ENCODE data around the gene NEDD4L. TPM values are rescaled to one million over a fixed set of nuclear protein-coding genes. Genes with fewer than 3 reads are reported as not detected.

The NEDD4L gene
- total RNA-seq, 5 donors from 2014 or later (not counting 1 experiment from before 2014, with no cell fraction given), result 4.4 to 10.7 (median 6.7) TPM

DNA sequence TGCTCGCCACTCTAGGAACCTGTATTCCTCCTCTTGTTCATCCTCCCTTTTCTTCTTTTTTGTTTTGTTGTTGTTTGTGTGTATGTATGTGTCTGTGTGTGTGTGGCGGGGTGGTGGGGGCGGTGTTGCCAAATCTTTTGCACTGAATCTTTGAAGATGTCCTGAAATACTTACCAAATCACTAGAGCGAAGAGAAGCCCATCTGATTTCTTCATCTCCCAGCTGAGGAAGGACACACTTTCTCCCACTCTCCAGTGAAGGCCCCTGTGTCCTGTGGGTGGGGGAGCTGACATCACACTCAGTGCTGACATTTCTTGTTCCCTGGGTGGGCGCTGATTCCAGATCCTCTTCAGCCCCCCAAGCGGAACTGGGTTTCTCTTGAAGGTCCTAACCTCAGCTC, 74.5 kb downstream of the NEDD4L start:
- Mint-ChIP-seq H3K27me3 (peaks cover 0 to 2% of the 10 kb centered on the region in 2 donors), H3K36me3 (no peaks in the 10 kb centered on the region), H3K4me1 (peaks cover 0 to 1% (median 0%) of the 10 kb centered on the region in 3 donors), H3K27ac (no peak overlapping the region), H3K4me3 (no peak overlapping the region), H3K9me3 (no peaks in the 10 kb centered on the region)
- Histone ChIP-seq H3K36me3 (ENCODE audit: control insufficient read depth in 2 of 2, extremely low read depth in 1 of 2, insufficient read depth in 1 of 2, low read length in 1 of 2) (no peaks in the 10 kb centered on the region), H3K27ac (ENCODE audit: low read length) (no peak overlapping the region), H3K4me1 (ENCODE audit: control insufficient read depth in 1 of 2, extremely low read depth in 1 of 2, insufficient read depth in 2 of 2, low read length in 2 of 2) (no peaks in the 10 kb centered on the region), H3K27me3 (replicated peaks in 1 of 2; ENCODE audit: control insufficient read depth in 2 of 2, extremely low read depth in 1 of 2, insufficient read depth in 2 of 2, low read length in 1 of 2) (peaks cover 0 to 4% of the 10 kb centered on the region in 2 experiments), H3K4me3 (ENCODE audit: control insufficient read depth in 1 of 2, extremely low read depth in 1 of 2, low read length in 1 of 2) (no peak overlapping the region), H3K9me3 (no peaks in the 10 kb centered on the region)
- POLR2A ChIA-PET, result no interaction called here
- CTCF ChIA-PET, result interaction anchor here in 1 of 2 donors (0.6 kb wide), 1 partner anchor 423 kb away, joined by 5 read pairs; no protein-coding TSS in a partner anchor
- WGBS (ENCODE audit: insufficient coverage), result 80% methylated on average over 2 of the region's 6 CpGs
- no peak for ATAC-seq (replicated peaks in 1 of 4)
- no peak for DNase-seq

DNA sequence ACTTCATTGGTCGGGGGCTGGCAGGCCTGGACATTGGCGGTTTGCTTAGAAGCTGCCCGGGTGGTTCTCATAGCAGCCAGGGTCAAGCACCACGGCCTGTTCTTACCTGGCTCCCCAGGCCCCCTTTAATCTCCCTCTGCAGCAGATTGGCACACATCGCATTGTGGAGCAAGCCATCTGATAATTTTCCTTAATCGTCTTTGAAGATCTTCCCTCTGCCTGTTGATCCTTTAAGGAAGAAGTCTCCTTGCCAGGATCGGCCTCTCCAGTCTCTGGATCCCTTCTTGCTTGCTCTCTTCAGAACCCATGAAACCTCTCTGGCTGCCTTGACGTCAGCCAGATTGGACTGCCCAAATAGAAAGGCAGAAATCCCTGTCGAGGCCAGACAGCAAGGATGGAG, 75.8 kb downstream of the NEDD4L start:
- no peaks in the 10 kb centered on the region for H3K36me3 ChIP-seq (ENCODE audit: control insufficient read depth in 2 of 2, extremely low read depth in 1 of 2, insufficient read depth in 1 of 2, low read length in 1 of 2)
- no peak for DNase-seq
- peaks cover 2 to 6% of the 10 kb centered on the region in 2 donors for H3K27me3 Mint-ChIP-seq
- 90% methylated on average over 6 of the region's 9 CpGs for WGBS (ENCODE audit: insufficient coverage)
- H3K4me3 Mint-ChIP-seq, result no peak overlapping the region
- H3K4me1 ChIP-seq (ENCODE audit: control insufficient read depth in 1 of 2, extremely low read depth in 1 of 2, insufficient read depth in 2 of 2, low read length in 2 of 2), result peaks cover 0 to 6% of the 10 kb centered on the region in 2 experiments
- H3K4me3 ChIP-seq (ENCODE audit: control insufficient read depth in 1 of 2, extremely low read depth in 1 of 2, low read length in 1 of 2), result no peak overlapping the region
- no peaks in the 10 kb centered on the region for H3K9me3 ChIP-seq
- no peaks in the 10 kb centered on the region for H3K9me3 Mint-ChIP-seq
- no peak overlapping the region for H3K27ac ChIP-seq (ENCODE audit: low read length)
- POLR2A ChIA-PET, result no interaction called here
- H3K27me3 ChIP-seq (replicated peaks in 1 of 2; ENCODE audit: control insufficient read depth in 2 of 2, extremely low read depth in 1 of 2, insufficient read depth in 2 of 2, low read length in 1 of 2), result peaks cover 0 to 9% of the 10 kb centered on the region in 2 experiments
- H3K4me1 Mint-ChIP-seq, result peaks cover 4 to 7% (median 5%) of the 10 kb centered on the region in 3 donors
- CTCF ChIA-PET, result no interaction called here
- no peaks in the 10 kb centered on the region for H3K36me3 Mint-ChIP-seq
- no peak overlapping the region for H3K27ac Mint-ChIP-seq
- ATAC-seq (replicated peaks in 1 of 4), result no peak

DNA sequence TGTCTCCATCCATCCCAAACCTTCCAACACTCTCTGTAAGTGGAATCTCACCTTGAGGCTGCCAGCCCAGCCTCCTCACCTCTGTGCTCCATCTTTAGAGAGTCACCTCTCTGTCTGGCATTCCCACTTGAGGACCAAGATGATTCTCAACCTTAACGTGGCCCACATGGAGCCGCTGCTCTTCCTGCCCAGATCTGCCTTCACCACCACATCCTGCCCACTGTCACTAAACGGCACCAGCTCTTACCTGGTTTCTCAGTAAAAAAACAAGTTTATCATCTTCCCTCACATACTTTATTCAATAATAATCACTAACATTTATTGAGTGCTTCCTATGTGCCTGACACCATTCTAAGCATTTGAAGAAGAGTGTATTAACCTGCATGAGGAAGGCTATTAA, 80.4 kb downstream of the NEDD4L start:
- ChIA-PET CTCF (interaction anchor here in 1 of 2 donors (0.8 kb wide), 1 partner anchor 243 kb away, joined by 3 read pairs; no protein-coding TSS in a partner anchor), POLR2A (interaction anchor here in 1 of 2 donors (0.7 kb wide), 1 partner anchor 1471 kb away, joined by 3 read pairs; no protein-coding TSS in a partner anchor)
- H3K36me3 ChIP-seq (ENCODE audit: control insufficient read depth in 2 of 2, extremely low read depth in 1 of 2, insufficient read depth in 1 of 2, low read length in 1 of 2), result no peaks in the 10 kb centered on the region
- H3K4me3 ChIP-seq (ENCODE audit: control insufficient read depth in 1 of 2, extremely low read depth in 1 of 2, low read length in 1 of 2), result no peak overlapping the region
- Mint-ChIP-seq H3K9me3 (no peaks in the 10 kb centered on the region), H3K4me3 (no peak overlapping the region), H3K36me3 (no peaks in the 10 kb centered on the region), H3K4me1 (peaks cover 5 to 8% (median 8%) of the 10 kb centered on the region in 3 donors), H3K27me3 (peaks cover 2 to 6% of the 10 kb centered on the region in 2 donors), H3K27ac (no peak overlapping the region)
- no peaks in the 10 kb centered on the region for H3K9me3 ChIP-seq
- no peak for DNase-seq
- peaks cover 0 to 17% of the 10 kb centered on the region in 2 experiments for H3K27me3 ChIP-seq (replicated peaks in 1 of 2; ENCODE audit: control insufficient read depth in 2 of 2, extremely low read depth in 1 of 2, insufficient read depth in 2 of 2, low read length in 1 of 2)
- peaks cover 0 to 6% of the 10 kb centered on the region in 2 experiments for H3K4me1 ChIP-seq (ENCODE audit: control insufficient read depth in 1 of 2, extremely low read depth in 1 of 2, insufficient read depth in 2 of 2, low read length in 2 of 2)
- H3K27ac ChIP-seq (ENCODE audit: low read length), result no peak overlapping the region
- WGBS (ENCODE audit: insufficient coverage), result 6% methylated on average over 3 of the region's 3 CpGs
- peak in 2 of 4 experiments; percentile 30 to 39 for ATAC-seq (replicated peaks in 1 of 4)

DNA sequence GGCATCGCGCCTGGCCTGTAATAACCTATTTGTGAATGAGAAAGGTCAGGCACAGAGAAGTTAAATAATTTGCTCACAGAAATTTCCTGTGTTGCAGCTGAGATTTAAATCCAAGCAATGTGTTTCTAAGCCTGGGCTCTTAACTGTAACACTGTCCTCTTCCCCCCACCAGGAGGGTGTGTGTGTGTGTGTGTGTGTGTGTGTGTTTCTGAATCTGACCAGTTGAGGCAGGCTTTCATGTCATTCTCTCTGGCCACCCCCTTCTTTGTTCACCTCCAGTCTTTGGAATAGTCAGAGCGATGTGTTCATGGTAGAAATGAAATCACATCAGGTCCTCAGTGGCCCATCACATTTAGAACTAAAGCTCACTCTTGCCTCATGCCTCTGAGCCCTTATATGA, 81.2 kb downstream of the NEDD4L start:
- Mint-ChIP-seq H3K27ac (no peak overlapping the region), H3K4me1 (peaks cover 5 to 8% (median 8%) of the 10 kb centered on the region in 3 donors), H3K27me3 (peaks cover 2 to 6% of the 10 kb centered on the region in 2 donors), H3K9me3 (no peaks in the 10 kb centered on the region), H3K4me3 (no peak overlapping the region), H3K36me3 (no peaks in the 10 kb centered on the region)
- Histone ChIP-seq H3K4me1 (ENCODE audit: control insufficient read depth in 1 of 2, extremely low read depth in 1 of 2, insufficient read depth in 2 of 2, low read length in 2 of 2) (peaks cover 0 to 6% of the 10 kb centered on the region in 2 experiments), H3K4me3 (ENCODE audit: control insufficient read depth in 1 of 2, extremely low read depth in 1 of 2, low read length in 1 of 2) (no peak overlapping the region), H3K27ac (ENCODE audit: low read length) (no peak overlapping the region), H3K27me3 (replicated peaks in 1 of 2; ENCODE audit: control insufficient read depth in 2 of 2, extremely low read depth in 1 of 2, insufficient read depth in 2 of 2, low read length in 1 of 2) (peaks cover 0 to 13% of the 10 kb centered on the region in 2 experiments), H3K36me3 (ENCODE audit: control insufficient read depth in 2 of 2, extremely low read depth in 1 of 2, insufficient read depth in 1 of 2, low read length in 1 of 2) (no peaks in the 10 kb centered on the region), H3K9me3 (no peaks in the 10 kb centered on the region)
- DNase-seq, result no peak
- POLR2A ChIA-PET, result interaction anchor here in 1 of 2 donors (0.7 kb wide), 1 partner anchor 1472 kb away, joined by 3 read pairs; no protein-coding TSS in a partner anchor
- ATAC-seq (replicated peaks in 1 of 4), result no peak
- CTCF ChIA-PET, result interaction anchor here (0.8 to 1.0 kb wide), 2 partner anchors 72 to 243 kb away, joined by 3 to 4 read pairs; no protein-coding TSS in a partner anchor
- WGBS (ENCODE audit: insufficient coverage), result 100% methylated on average over 1 of the region's 3 CpGs

DNA sequence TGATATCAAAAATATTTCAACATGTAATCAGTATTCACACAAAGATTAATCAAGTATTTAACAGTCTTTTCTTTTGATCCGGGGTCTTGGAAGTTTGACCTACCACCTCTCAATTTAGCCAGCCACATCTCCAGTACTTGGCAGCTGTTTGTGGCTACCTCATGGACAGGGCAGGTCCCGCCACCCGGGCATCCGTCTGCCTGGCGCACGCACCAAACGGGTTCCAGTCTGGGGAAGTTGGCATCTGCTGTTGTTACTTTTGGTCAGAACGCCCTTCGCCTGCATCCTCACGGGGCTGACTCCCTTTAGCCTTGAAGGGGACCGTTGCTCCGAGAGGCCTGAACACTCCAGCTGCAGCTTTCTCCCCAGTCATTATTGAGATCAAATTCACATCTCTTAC, 81.7 kb downstream of the NEDD4L start:
- H3K4me3 Mint-ChIP-seq, result no peak overlapping the region
- Histone ChIP-seq H3K4me3 (ENCODE audit: control insufficient read depth in 1 of 2, extremely low read depth in 1 of 2, low read length in 1 of 2) (no peak overlapping the region), H3K36me3 (ENCODE audit: control insufficient read depth in 2 of 2, extremely low read depth in 1 of 2, insufficient read depth in 1 of 2, low read length in 1 of 2) (no peaks in the 10 kb centered on the region), H3K9me3 (no peaks in the 10 kb centered on the region), H3K27ac (ENCODE audit: low read length) (no peak overlapping the region), H3K4me1 (ENCODE audit: control insufficient read depth in 1 of 2, extremely low read depth in 1 of 2, insufficient read depth in 2 of 2, low read length in 2 of 2) (peaks cover 0 to 6% of the 10 kb centered on the region in 2 experiments), H3K27me3 (replicated peaks in 1 of 2; ENCODE audit: control insufficient read depth in 2 of 2, extremely low read depth in 1 of 2, insufficient read depth in 2 of 2, low read length in 1 of 2) (peaks cover 0 to 13% of the 10 kb centered on the region in 2 experiments)
- ChIA-PET POLR2A (no interaction called here), CTCF (interaction anchor here in 1 of 2 donors (1.0 kb wide), 1 partner anchor 72 kb away, joined by 4 read pairs; no protein-coding TSS in a partner anchor)
- no peaks in the 10 kb centered on the region for H3K9me3 Mint-ChIP-seq
- DNase-seq (no peak), ATAC-seq (replicated peaks in 1 of 4) (no peak)
- 78% methylated on average over 6 of the region's 12 CpGs for WGBS (ENCODE audit: insufficient coverage)
- H3K27ac Mint-ChIP-seq, result no peak overlapping the region
- peaks cover 2 to 6% of the 10 kb centered on the region in 2 donors for H3K27me3 Mint-ChIP-seq
- H3K36me3 Mint-ChIP-seq, result no peaks in the 10 kb centered on the region
- peaks cover 5 to 8% (median 8%) of the 10 kb centered on the region in 3 donors for H3K4me1 Mint-ChIP-seq

DNA sequence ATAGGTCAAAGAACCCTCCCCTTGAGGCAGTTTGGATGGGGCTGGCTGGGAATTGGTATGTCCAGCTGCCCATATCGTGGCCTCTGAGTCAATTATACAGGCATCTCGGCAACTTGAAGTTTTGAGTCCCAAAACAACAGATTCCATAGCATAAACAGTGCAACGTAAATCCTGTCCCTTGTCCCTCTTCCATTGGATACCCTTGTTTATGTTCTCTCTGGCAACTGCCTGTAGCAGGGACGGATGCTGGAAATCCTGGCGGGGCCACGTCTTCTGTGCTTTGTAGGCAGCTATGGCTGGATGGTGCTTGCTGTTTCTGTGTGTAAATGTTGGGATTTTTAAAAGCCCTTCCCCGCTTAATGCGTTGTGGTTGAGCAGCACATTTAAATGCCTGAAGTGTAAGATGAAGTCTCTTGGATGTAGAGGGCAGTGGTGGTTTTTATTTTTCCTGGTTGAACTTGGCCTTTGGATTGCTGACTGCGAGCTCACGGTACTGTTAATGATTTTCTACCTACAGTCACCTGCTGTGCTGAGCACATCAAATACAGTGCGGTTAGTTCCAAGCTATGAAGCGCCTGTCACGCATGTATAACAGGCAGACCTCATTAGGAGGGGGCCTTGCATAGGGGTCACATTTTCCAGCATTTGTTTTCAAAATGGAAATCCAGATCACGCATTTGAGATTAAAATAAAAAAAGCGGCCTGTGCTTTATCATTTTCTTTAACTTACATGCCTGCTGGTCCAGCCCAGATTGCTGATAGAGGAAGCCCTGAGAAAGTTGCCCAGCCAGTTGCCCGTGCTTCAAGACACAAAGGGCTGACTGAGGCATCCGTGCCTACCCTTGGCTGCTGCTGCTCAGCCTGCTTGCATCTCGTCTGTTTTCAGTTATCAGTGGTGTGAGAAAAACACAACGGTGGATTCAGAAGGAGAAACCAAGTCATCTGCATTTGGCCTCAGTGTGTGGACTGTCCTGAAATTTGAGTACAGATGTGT, 84.7 kb downstream of the NEDD4L start:
- POLR2A ChIA-PET, result no interaction called here
- Mint-ChIP-seq H3K27me3 (peaks cover 2 to 6% of the 10 kb centered on the region in 2 donors), H3K36me3 (no peaks in the 10 kb centered on the region), H3K4me1 (peaks cover 5 to 8% (median 8%) of the 10 kb centered on the region in 3 donors), H3K4me3 (no peak overlapping the region), H3K9me3 (no peaks in the 10 kb centered on the region), H3K27ac (no peak overlapping the region)
- Histone ChIP-seq H3K36me3 (ENCODE audit: control insufficient read depth in 2 of 2, extremely low read depth in 1 of 2, insufficient read depth in 1 of 2, low read length in 1 of 2) (no peaks in the 10 kb centered on the region), H3K4me1 (ENCODE audit: control insufficient read depth in 1 of 2, extremely low read depth in 1 of 2, insufficient read depth in 2 of 2, low read length in 2 of 2) (peaks cover 0 to 6% of the 10 kb centered on the region in 2 experiments), H3K27me3 (replicated peaks in 1 of 2; ENCODE audit: control insufficient read depth in 2 of 2, extremely low read depth in 1 of 2, insufficient read depth in 2 of 2, low read length in 1 of 2) (peaks cover 0 to 13% of the 10 kb centered on the region in 2 experiments), H3K9me3 (no peaks in the 10 kb centered on the region), H3K27ac (ENCODE audit: low read length) (no peak overlapping the region), H3K4me3 (ENCODE audit: control insufficient read depth in 1 of 2, extremely low read depth in 1 of 2, low read length in 1 of 2) (no peak overlapping the region)
- DNase-seq (no peak), ATAC-seq (replicated peaks in 1 of 4) (no peak)
- CTCF ChIA-PET, result interaction anchor here in 1 of 2 donors (0.6 kb wide), 1 partner anchor 474 kb away, joined by 3 read pairs; no protein-coding TSS in a partner anchor
- 89% methylated on average over 12 of the region's 19 CpGs for WGBS (ENCODE audit: insufficient coverage)

All from T-cell (primary cell).